Karpas-422 (cell line): ENCODE results near the gene STARD10. TPM values are rescaled to one million over a fixed set of nuclear protein-coding genes. Genes with fewer than 3 reads are reported as not detected.
"Not testable (repeated sequence)": the region's sequence is repeated elsewhere in the genome, so short reads cannot be mapped to it uniquely, and the experiment has no call there.

ENCODE experiments used
- DNase-seq: peaks from one replicate; pipeline ENCODE4 v3.0.0-alpha.2; 2015
- H2AFZ ChIP-seq: fragments of 200-600 bp; sonication (generic); 2 replicates; pipeline ENCODE4 v1.6.1; 2014; ENCODE audit warnings: antibody characterized with exemption, low read length, mixed read lengths
- H3K27ac ChIP-seq: fragments of 200-600 bp; sonication (generic); 2 replicates; pipeline ENCODE4 v1.5.1; 2014; ENCODE audit warnings: mild to moderate bottlenecking, low read length, moderate library complexity
- H3K27me3 ChIP-seq: fragments of 200-600 bp; sonication (generic); 2 replicates; pipeline ENCODE4 v1.6.1; 2014; ENCODE audit warnings: low read length, mixed read lengths
- H3K36me3 ChIP-seq: fragments of 200-600 bp; sonication (generic); 2 replicates; pipeline ENCODE4 v1.6.1; 2014; ENCODE audit warnings: low read length, mixed read lengths; ENCODE audit not compliant: insufficient read depth
- H3K4me1 ChIP-seq: fragments of 200-600 bp; sonication (generic); 2 replicates; pipeline ENCODE4 v1.6.1; 2014; ENCODE audit warnings: mild to moderate bottlenecking, low read length, mixed read lengths
- H3K4me2 ChIP-seq: fragments of 200-600 bp; sonication (generic); 2 replicates; pipeline ENCODE4 v1.6.1; 2014; ENCODE audit warnings: low read length, low read depth, mild to moderate bottlenecking; ENCODE audit not compliant: poor library complexity, severe bottlenecking
- H3K4me3 ChIP-seq: fragments of 200-600 bp; sonication (generic); 2 replicates; pipeline ENCODE4 v1.5.1; 2014; ENCODE audit warnings: mild to moderate bottlenecking, antibody characterized with exemption, low read length, mixed read lengths
- H3K79me2 ChIP-seq: fragments of 200-600 bp; sonication (generic); 2 replicates; pipeline ENCODE4 v1.6.1; 2014; ENCODE audit warnings: mild to moderate bottlenecking, low read length, mixed read lengths
- H3K9ac ChIP-seq: fragments of 200-600 bp; sonication (generic); 2 replicates; pipeline ENCODE4 v1.6.0; 2014; ENCODE audit warnings: low read length
- H3K9me2 ChIP-seq: fragments of 200-600 bp; sonication (generic), shearing (Covaris generic); replicated peaks from 2 replicates; pipeline ENCODE4 v1.6.0; 2014; ENCODE audit warnings: mild to moderate bottlenecking, low read length, moderate library complexity; ENCODE audit not compliant: insufficient read depth
- H3K9me3 ChIP-seq: fragments of 300-700, 200-600 bp; sonication (generic); 2 replicates; pipeline ENCODE4 v1.6.1; 2014; ENCODE audit warnings: low read length, mixed read lengths
- H4K20me1 ChIP-seq: fragments of 200-600 bp; sonication (generic); 2 replicates; pipeline ENCODE4 v1.6.1; 2014; ENCODE audit warnings: mild to moderate bottlenecking, antibody characterized with exemption, low read length, low read depth; ENCODE audit not compliant: insufficient read depth
- total RNA-seq: library from RNA; depleted of rRNA; stranded (reverse); fragments of >200 nt; shearing (Covaris generic); gene quantifications from 2 replicates; pipeline ENCODE4 v1.2.3, GENCODE V29; 2014; ENCODE audit warnings: low replicate concordance

STARD10 gene
- total RNA-seq, 1 experiment from 2014 or later = 4.7 TPM

- H3K4me3 ChIP-seq = no peak overlapping the region
- H3K79me2 ChIP-seq = peaks cover 3% of the 10 kb centered on the region; the same call in 1 of the 2 replicates
- H4K20me1 ChIP-seq = no peaks in the 10 kb centered on the region
- no peak for DNase-seq
- no peak overlapping the region for H3K9ac ChIP-seq
- no peaks in the 10 kb centered on the region for H3K27me3 ChIP-seq
- no peak overlapping the region for H3K27ac ChIP-seq
- no peak overlapping the region for H2AFZ ChIP-seq
- no peak overlapping the region for H3K4me2 ChIP-seq
- no peaks in the 10 kb centered on the region for H3K36me3 ChIP-seq
- peaks cover 4% of the 10 kb centered on the region for H3K4me1 ChIP-seq
- H3K9me2 ChIP-seq = no peaks in the 10 kb centered on the region
- no peaks in the 10 kb centered on the region for H3K9me3 ChIP-seq
These were observed 13.3 kb upstream of the STARD10 start for GRCh38 chr11:72807021-72807693.

DNA sequence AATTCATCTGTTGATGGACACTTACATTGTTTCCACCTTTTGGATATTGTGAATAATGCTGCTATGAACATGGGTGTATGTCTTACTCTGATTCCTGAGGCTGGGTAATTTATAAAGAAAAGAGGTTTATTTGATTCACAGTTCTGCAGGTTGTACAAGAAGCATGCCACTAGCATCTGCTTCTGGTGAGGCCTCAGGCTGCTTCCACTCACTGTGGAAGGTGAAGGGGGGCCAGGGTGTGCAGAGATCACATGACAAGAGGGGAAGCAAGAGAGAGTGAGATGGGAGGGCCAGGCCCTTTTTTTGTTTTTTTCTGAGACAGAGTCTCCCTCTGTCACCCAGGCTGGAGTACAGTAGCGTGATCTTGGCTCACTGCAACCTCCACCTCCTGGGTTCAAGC is 12.5 kb upstream of the STARD10 start:
- H4K20me1 ChIP-seq, H3K4me2 ChIP-seq, H3K4me3 ChIP-seq, H2AFZ ChIP-seq, H3K36me3 ChIP-seq, H3K9me2 ChIP-seq, H3K4me1 ChIP-seq, H3K9me3 ChIP-seq, H3K9ac ChIP-seq, H3K79me2 ChIP-seq, H3K27me3 ChIP-seq, DNase-seq, H3K27ac ChIP-seq: not testable (repeated sequence)

DNA sequence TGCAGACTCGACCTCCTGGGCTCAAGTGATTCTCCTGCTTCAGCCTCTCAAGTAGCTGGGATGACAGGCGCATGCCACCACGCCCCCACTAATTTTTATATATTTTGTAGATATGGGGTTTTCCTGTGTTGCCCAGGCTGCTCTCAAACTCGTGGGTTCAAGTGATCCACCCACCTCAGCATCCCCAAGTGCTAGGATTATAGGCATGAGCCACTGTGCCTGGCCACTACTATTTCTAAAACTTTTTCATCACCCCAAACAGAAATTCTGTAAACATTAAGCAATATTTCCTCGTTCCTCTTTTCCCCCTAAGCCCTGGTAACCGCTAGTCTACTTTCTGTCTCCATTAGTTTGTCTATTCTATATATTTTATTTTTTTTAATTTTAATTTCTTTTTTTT is 11.4 kb upstream of the STARD10 start:
- Histone ChIP-seq H3K36me3 (no peaks in the 10 kb centered on the region), H3K4me1 (no peaks in the 10 kb centered on the region), H3K9me2 (no peaks in the 10 kb centered on the region), H4K20me1 (no peaks in the 10 kb centered on the region), H3K27me3 (no peaks in the 10 kb centered on the region), H3K27ac (no peak overlapping the region), H3K4me3 (no peak overlapping the region), H2AFZ (no peak overlapping the region), H3K9me3 (no peaks in the 10 kb centered on the region), H3K79me2 (no peaks in the 10 kb centered on the region), H3K4me2 (no peak overlapping the region), H3K9ac (no peak overlapping the region)
- DNase-seq = no peak

GRCh38 chr11:72802822-72803221 is 9.0 kb upstream of the STARD10 start:
- peaks cover 5% of the 10 kb centered on the region for H3K4me1 ChIP-seq

DNA sequence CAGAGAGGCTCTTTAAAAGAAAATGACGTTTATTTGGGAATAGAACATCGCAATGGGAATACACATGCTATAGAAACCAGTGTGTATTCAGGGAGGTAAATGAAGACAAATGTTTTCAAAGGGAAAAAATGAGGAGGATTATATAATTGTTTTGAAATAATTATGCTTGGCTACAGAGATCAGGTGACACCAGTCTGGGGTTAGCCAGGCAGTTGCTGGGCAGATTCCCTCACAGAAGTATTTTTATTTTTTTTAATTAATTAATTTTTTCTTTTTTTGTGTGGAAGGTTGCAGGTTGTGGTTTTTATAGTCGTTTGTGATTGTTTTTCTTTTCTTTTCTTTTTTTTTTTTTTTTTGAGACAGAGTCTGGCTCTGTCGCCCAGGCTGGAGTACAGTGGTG is 5.6 kb upstream of the STARD10 start:
- Histone ChIP-seq H3K9me2 (no peaks in the 10 kb centered on the region), H3K9me3 (no peaks in the 10 kb centered on the region), H3K27me3 (no peaks in the 10 kb centered on the region), H3K4me3 (no peak overlapping the region), H3K36me3 (no peaks in the 10 kb centered on the region), H4K20me1 (no peaks in the 10 kb centered on the region), H3K4me2 (no peak overlapping the region), H3K79me2 (no peaks in the 10 kb centered on the region), H3K9ac (no peak overlapping the region), H3K27ac (no peak overlapping the region), H2AFZ (no peak overlapping the region), H3K4me1 (peaks cover 9% of the 10 kb centered on the region)
- DNase-seq = no peak

More at GRCh38 chr11:72802822-72803221, 9.0 kb upstream of the STARD10 start:
- Histone ChIP-seq H3K4me2 (no peak overlapping the region), H3K4me3 (no peak overlapping the region), H3K9me3 (no peaks in the 10 kb centered on the region), H3K36me3 (no peaks in the 10 kb centered on the region), H2AFZ (no peak overlapping the region), H4K20me1 (no peaks in the 10 kb centered on the region), H3K9me2 (no peaks in the 10 kb centered on the region), H3K27ac (no peak overlapping the region), H3K9ac (no peak overlapping the region), H3K79me2 (no peaks in the 10 kb centered on the region), H3K27me3 (no peaks in the 10 kb centered on the region)
- DNase-seq = no peak

- no peaks in the 10 kb centered on the region for H3K9me2 ChIP-seq
- H3K36me3 ChIP-seq = no peaks in the 10 kb centered on the region
- H3K27me3 ChIP-seq = no peaks in the 10 kb centered on the region
- H2AFZ ChIP-seq = no peak overlapping the region
- H3K9ac ChIP-seq = no peak overlapping the region
- no peak overlapping the region for H3K27ac ChIP-seq
- no peak for DNase-seq
- H3K4me2 ChIP-seq = no peak overlapping the region
- no peak overlapping the region for H3K4me3 ChIP-seq
- H4K20me1 ChIP-seq = no peaks in the 10 kb centered on the region
- no peaks in the 10 kb centered on the region for H3K79me2 ChIP-seq
- peaks cover 15% of the 10 kb centered on the region for H3K4me1 ChIP-seq
- H3K9me3 ChIP-seq = no peaks in the 10 kb centered on the region
These were observed 4.5 kb upstream of the STARD10 start for GRCh38 chr11:72798361-72798760.

DNA sequence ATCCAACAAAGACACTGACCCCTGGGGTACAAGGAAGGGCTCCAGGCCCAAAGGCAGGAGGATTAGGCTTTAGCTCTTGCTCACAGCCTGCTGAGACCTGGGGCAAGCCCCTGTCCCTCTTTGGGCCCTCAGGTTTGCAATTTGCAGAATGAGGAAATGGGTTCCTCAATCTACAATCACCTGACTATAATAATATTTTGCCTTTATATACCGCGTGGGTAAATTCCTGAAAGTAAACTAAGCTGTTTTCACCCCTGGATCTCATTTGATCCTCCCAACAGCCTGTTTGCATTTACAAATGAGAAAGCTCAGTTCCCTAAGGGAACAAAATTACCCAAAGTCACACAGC is 797 bp downstream of the STARD10 start:
- Histone ChIP-seq H3K9me2 (no peaks in the 10 kb centered on the region), H2AFZ (peak overlapping the region; percentile 68), H3K4me1 (peaks cover 20% of the 10 kb centered on the region), H3K4me2 (peak overlapping the region; percentile 69), H4K20me1 (no peaks in the 10 kb centered on the region), H3K27me3 (no peaks in the 10 kb centered on the region), H3K4me3 (peak overlapping the region; percentile 71), H3K9ac (peak overlapping the region; percentile 51), H3K79me2 (no peaks in the 10 kb centered on the region), H3K27ac (peak overlapping the region; percentile 24; the same call in 1 of the 2 replicates), H3K36me3 (no peaks in the 10 kb centered on the region), H3K9me3 (no peaks in the 10 kb centered on the region)
- DNase-seq = no peak

GRCh38 chr11:72792437-72793021 is 1.3 kb downstream of the STARD10 start:
- Histone ChIP-seq H3K27me3 (no peaks in the 10 kb centered on the region), H3K4me3 (no peak overlapping the region; the same call in 1 of the 2 replicates), H3K4me1 (peaks cover 25% of the 10 kb centered on the region), H3K79me2 (no peaks in the 10 kb centered on the region), H3K36me3 (no peaks in the 10 kb centered on the region), H3K9me3 (no peaks in the 10 kb centered on the region), H4K20me1 (no peaks in the 10 kb centered on the region), H3K9me2 (no peaks in the 10 kb centered on the region), H3K4me2 (peak overlapping the region; percentile 69), H3K27ac (no peak overlapping the region), H3K9ac (peak overlapping the region; percentile 51), H2AFZ (peak overlapping the region; percentile 68; the same call in 1 of the 2 replicates)
- no peak for DNase-seq
